Tibial nerve (tissue), 4 donors: ENCODE data around the gene MAPK8.

Experiments
- CTCF ChIP-seq, 5 experiments: fragments of 200-600 bp in 3 of 5; fragments of 450-650 bp in 2 of 5; sonication (generic) in 3 of 5; IDR thresholded peaks; one replicate each; pipeline ENCODE4 v1.5.1; 2016 to 2019; ENCODE audit warnings: antibody characterized with exemption in 5 of 5, mild to moderate bottlenecking in 3 of 5, moderate library complexity in 2 of 5
- EP300 ChIP-seq, 2 donors: sonication (generic); formaldehyde crosslinking; IDR thresholded peaks; one replicate each; pipeline ENCODE4 v1.6.1; 2017; ENCODE audit warnings: antibody characterized with exemption in 2 of 2, mild to moderate bottlenecking in 1 of 2
- POLR2A ChIP-seq, 2 donors: fragments of 450-650 bp; IDR thresholded peaks; one replicate each; pipeline ENCODE4 v1.6.1; 2017; ENCODE audit warnings: antibody characterized with exemption in 2 of 2, mild to moderate bottlenecking in 2 of 2, moderate library complexity in 2 of 2

- no peak for TF ChIP-seq CTCF (IDR thresholded peaks at IDR 0.05)
- TF ChIP-seq POLR2A (IDR thresholded peaks at IDR 0.05): no peak
- no peak for TF ChIP-seq EP300 (IDR thresholded peaks at IDR 0.05)
Measured at GRCh38 chr10:48464871-48465736, 158.6 kb downstream of the MAPK8 start.
